GM12873 (cell line): Measurements from ENCODE around the gene NTM.

Source experiments
- CTCF ChIP-seq: IDR thresholded peaks from 2 replicates; pipeline ENCODE4 v1.5.1; 2012; ENCODE audit warnings: low read depth, mild to moderate bottlenecking, moderate library complexity, low read length, control low read depth; ENCODE audit not compliant: insufficient read depth; ENCODE audit errors: missing control alignments

NTM gene

GRCh38 chr11:131543389-131544025, 173.1 kb downstream of the NTM start:
- no peak for TF ChIP-seq CTCF

GRCh38 chr11:131544591-131544990, 174.2 kb downstream of the NTM start:
- TF ChIP-seq CTCF: no peak

- no peak for TF ChIP-seq CTCF
Observed at GRCh38 chr11:131546218-131546895, 175.9 kb downstream of the NTM start.

- no peak for TF ChIP-seq CTCF
Observed at GRCh38 chr11:131549099-131549498, 178.7 kb downstream of the NTM start.

GRCh38 chr11:131549770-131550169, 179.4 kb downstream of the NTM start:
- no peak for TF ChIP-seq CTCF

- no peak for TF ChIP-seq CTCF
Observed at GRCh38 chr11:131560287-131560686, 189.9 kb downstream of the NTM start.

- TF ChIP-seq CTCF: no peak
Observed at GRCh38 chr11:131561501-131561900, 191.1 kb downstream of the NTM start.
